Measurements from ENCODE around the gene LSM2.
"Not testable (repeated sequence)": the region's sequence is repeated elsewhere in the genome, so short reads cannot be mapped to it uniquely, and the experiment has no call there.

Gene LSM2

GRCh38 chr6:31796993-31797385, 9.8 kb downstream of the LSM2 start:
- no peak for DNase-seq

- peak; percentile 98 for DNase-seq
Measured at GRCh38 chr6:31795616-31796298, 11.0 kb downstream of the LSM2 start, which contains the start of gene VARS1. Gene VARS1 (minus strand): TSS chr6:31795752. CDS start chr6:31795217, 535 bp downstream.

GRCh38 chr6:31794866-31795615, 11.7 kb downstream of the LSM2 start:
- DNase-seq: no peak

GRCh38 chr6:31794294-31794865, 12.4 kb downstream of the LSM2 start:
- DNase-seq: no peak

- not testable (repeated sequence) for DNase-seq
Measured at GRCh38 chr6:31793927-31794245, 12.9 kb downstream of the LSM2 start.

GRCh38 chr6:31792761-31793171, 14.0 kb downstream of the LSM2 start:
- DNase-seq: no peak

- no peak for DNase-seq
Measured at GRCh38 chr6:31792090-31792374, 14.7 kb downstream of the LSM2 start.

GRCh38 chr6:31791324-31792089, 15.3 kb downstream of the LSM2 start:
- peak; percentile 40 to 41 for DNase-seq

GRCh38 chr6:31785475-31785874, 21.3 kb downstream of the LSM2 start:
- DNase-seq: no peak

GRCh38 chr6:31784098-31784925, 22.5 kb downstream of the LSM2 start:
- DNase-seq: no peak

GRCh38 chr6:31782126-31782855, 24.5 kb downstream of the LSM2 start:
- DNase-seq: no peak

- DNase-seq: no peak
Measured at GRCh38 chr6:31781244-31782125, 25.3 kb downstream of the LSM2 start.

- no peak for DNase-seq
Measured at GRCh38 chr6:31780507-31781243, 26.1 kb downstream of the LSM2 start.

GRCh38 chr6:31779908-31780307, 26.9 kb downstream of the LSM2 start:
- DNase-seq: no peak

GRCh38 chr6:31778999-31779885, 27.5 kb downstream of the LSM2 start:
- DNase-seq: no peak

- DNase-seq: no peak
Measured at GRCh38 chr6:31778193-31778592, 28.6 kb downstream of the LSM2 start.

GRCh38 chr6:31777667-31778050, 29.1 kb downstream of the LSM2 start:
- DNase-seq: no peak

GRCh38 chr6:31776989-31777666, 29.6 kb downstream of the LSM2 start, which contains the start of gene VWA7:
Gene VWA7 (minus strand): TSS chr6:31777328. CDS start chr6:31776779, 549 bp downstream.
- DNase-seq: peak; percentile 86 to 92
